ENCODE measurements around the gene AVP.

Gene AVP

GRCh38 chr20:3092611-3093379 lies 8.3 kb upstream of the AVP start:
- no peak overlapping the region for H3K4me2 ChIP-seq
- H2AFZ ChIP-seq (ENCODE audit: low read depth), result no peak overlapping the region
- no peak overlapping the region for H3K27ac ChIP-seq
- H3K4me3 ChIP-seq (IDR thresholded peaks at IDR 0.05; ENCODE audit: insufficient read depth, low read depth, low read length), result no peak overlapping the region
- no peak overlapping the region for H3K9ac ChIP-seq
- TF ChIP-seq CTCF (conservative IDR thresholded peaks at IDR 0.05; ENCODE audit: low read depth, low read length), result no peak
- no peaks in the 10 kb centered on the region for H3K4me1 ChIP-seq (ENCODE audit: low read depth, poor library complexity, severe bottlenecking)
- H3K36me3 ChIP-seq (ENCODE audit: insufficient read depth), result no peaks in the 10 kb centered on the region
- H4K20me1 ChIP-seq (ENCODE audit: insufficient read depth), result no peaks in the 10 kb centered on the region
- H3K79me2 ChIP-seq (ENCODE audit: insufficient read depth, low read depth), result no peaks in the 10 kb centered on the region
- no peaks in the 10 kb centered on the region for H3K27me3 ChIP-seq (ENCODE audit: insufficient read depth, low read depth)

DNA sequence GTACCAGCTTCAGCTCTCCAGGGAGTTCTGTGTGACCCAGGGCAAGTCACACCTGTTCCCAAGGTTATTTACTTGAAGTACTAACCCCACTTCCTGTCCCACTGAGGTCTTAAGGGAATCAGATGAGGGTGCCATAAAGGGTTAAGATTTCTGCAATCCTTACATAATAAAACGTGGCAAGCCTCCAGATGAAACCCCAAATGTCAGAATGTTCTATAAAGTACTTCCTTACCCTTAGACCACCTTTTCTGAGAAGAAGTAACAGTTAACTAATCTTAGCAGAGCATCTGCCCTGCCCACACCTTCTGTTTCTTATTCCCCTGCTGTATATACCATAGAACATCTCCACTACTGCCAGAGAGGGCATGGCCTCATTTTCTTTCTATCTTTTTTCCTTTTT lies 6.0 kb upstream of the AVP start:
- no peaks in the 10 kb centered on the region for H3K36me3 ChIP-seq (ENCODE audit: insufficient read depth)
- H3K9ac ChIP-seq, result no peak overlapping the region
- H4K20me1 ChIP-seq (ENCODE audit: insufficient read depth), result no peaks in the 10 kb centered on the region
- H3K4me2 ChIP-seq, result no peak overlapping the region
- no peaks in the 10 kb centered on the region for H3K27me3 ChIP-seq (ENCODE audit: insufficient read depth, low read depth)
- H2AFZ ChIP-seq (ENCODE audit: low read depth), result no peak overlapping the region
- H3K4me3 ChIP-seq (IDR thresholded peaks at IDR 0.05; ENCODE audit: insufficient read depth, low read depth, low read length), result no peak overlapping the region
- H3K79me2 ChIP-seq (ENCODE audit: insufficient read depth, low read depth), result no peaks in the 10 kb centered on the region
- no peak for TF ChIP-seq CTCF (conservative IDR thresholded peaks at IDR 0.05; ENCODE audit: low read depth, low read length)
- H3K27ac ChIP-seq, result no peak overlapping the region
- H3K4me1 ChIP-seq (ENCODE audit: low read depth, poor library complexity, severe bottlenecking), result no peaks in the 10 kb centered on the region

- H3K79me2 ChIP-seq (ENCODE audit: insufficient read depth, low read depth), result no peaks in the 10 kb centered on the region
- H3K4me1 ChIP-seq (ENCODE audit: low read depth, poor library complexity, severe bottlenecking), result no peaks in the 10 kb centered on the region
- no peak overlapping the region for H2AFZ ChIP-seq (ENCODE audit: low read depth)
- H4K20me1 ChIP-seq (ENCODE audit: insufficient read depth), result no peaks in the 10 kb centered on the region
- H3K27me3 ChIP-seq (ENCODE audit: insufficient read depth, low read depth), result no peaks in the 10 kb centered on the region
- H3K27ac ChIP-seq, result no peak overlapping the region
- H3K9ac ChIP-seq, result no peak overlapping the region
- no peaks in the 10 kb centered on the region for H3K36me3 ChIP-seq (ENCODE audit: insufficient read depth)
- H3K4me3 ChIP-seq (IDR thresholded peaks at IDR 0.05; ENCODE audit: insufficient read depth, low read depth, low read length), result no peak overlapping the region
- no peak for TF ChIP-seq CTCF (conservative IDR thresholded peaks at IDR 0.05; ENCODE audit: low read depth, low read length)
- H3K4me2 ChIP-seq, result no peak overlapping the region
These were observed 3.5 kb upstream of the AVP start for GRCh38 chr20:3088031-3088430.

GRCh38 chr20:3085571-3086072 lies 1.1 kb upstream of the AVP start:
- no peaks in the 10 kb centered on the region for H3K4me1 ChIP-seq (ENCODE audit: low read depth, poor library complexity, severe bottlenecking)
- no peak overlapping the region for H3K27ac ChIP-seq
- H3K27me3 ChIP-seq (ENCODE audit: insufficient read depth, low read depth), result no peaks in the 10 kb centered on the region
- no peak overlapping the region for H3K4me2 ChIP-seq
- no peak overlapping the region for H3K4me3 ChIP-seq (IDR thresholded peaks at IDR 0.05; ENCODE audit: insufficient read depth, low read depth, low read length)
- no peak overlapping the region for H3K9ac ChIP-seq
- no peak for TF ChIP-seq CTCF (conservative IDR thresholded peaks at IDR 0.05; ENCODE audit: low read depth, low read length)
- no peaks in the 10 kb centered on the region for H3K36me3 ChIP-seq (ENCODE audit: insufficient read depth)
- H2AFZ ChIP-seq (ENCODE audit: low read depth), result no peak overlapping the region
- H3K79me2 ChIP-seq (ENCODE audit: insufficient read depth, low read depth), result no peaks in the 10 kb centered on the region
- H4K20me1 ChIP-seq (ENCODE audit: insufficient read depth), result no peaks in the 10 kb centered on the region
